Cerebellar nuclear complex (tissue), 1 donor: ENCODE data around the gene KIZ.

Source experiments
- DNase-seq, 2 experiments: peaks; one replicate each; lab custom pipeline; 2025; lab: John Stamatoyannopoulos, UW

KIZ gene

GRCh38 chr20:21105429-21106170 is 20.3 kb upstream of the KIZ start:
- no peak for DNase-seq

GRCh38 chr20:21106171-21107017 is 19.5 kb upstream of the KIZ start, which contains the start of gene LINC00237:
Gene LINC00237 (minus strand): TSS chr20:21106358.
- no peak for DNase-seq

GRCh38 chr20:21109144-21109543 is 16.7 kb upstream of the KIZ start:
- no peak for DNase-seq

GRCh38 chr20:21110811-21111210 is 15.1 kb upstream of the KIZ start:
- no peak for DNase-seq

- no peak for DNase-seq
Measured at GRCh38 chr20:21111416-21111815, 14.5 kb upstream of the KIZ start.

GRCh38 chr20:21113697-21114096 is 12.2 kb upstream of the KIZ start:
- DNase-seq, result no peak

DNA sequence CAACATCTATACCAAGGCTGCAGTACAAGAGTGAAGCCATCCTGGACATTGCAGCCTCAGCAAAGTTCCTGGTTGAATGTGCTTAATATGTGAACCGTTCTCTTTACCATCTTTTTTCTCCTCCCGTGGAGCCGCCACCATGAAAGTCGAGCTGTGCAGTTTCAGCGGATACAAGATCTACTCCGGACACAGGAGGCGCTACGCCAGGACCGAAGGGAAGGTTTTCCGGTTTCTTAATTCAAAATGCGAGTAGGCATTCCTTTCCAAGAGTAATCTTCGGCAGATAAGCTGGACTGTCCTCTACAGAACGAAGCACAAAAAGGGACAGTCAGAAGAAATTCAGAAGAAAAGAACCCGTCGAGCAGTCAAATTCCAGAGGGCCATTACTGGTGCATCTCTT is 11.3 kb upstream of the KIZ start:
- no peak for DNase-seq

DNA sequence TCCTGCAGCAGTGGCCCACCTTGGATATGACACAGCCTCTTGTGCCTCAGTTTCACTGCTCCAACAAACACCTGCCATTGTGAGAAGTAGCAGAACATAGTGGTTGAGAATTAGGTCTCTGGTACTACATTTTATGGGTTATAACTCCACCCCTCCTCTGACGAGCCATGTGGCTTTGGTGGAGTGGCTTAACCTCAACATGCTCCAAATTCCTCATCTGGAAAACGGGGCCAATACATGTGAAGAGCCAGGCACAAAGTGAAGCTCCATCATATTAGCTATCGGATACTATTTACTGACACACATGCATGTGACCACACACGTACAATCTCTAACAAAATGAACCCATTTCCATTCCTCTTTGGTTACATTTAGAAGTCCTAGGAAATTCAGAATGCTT is 8.4 kb upstream of the KIZ start:
- no peak for DNase-seq

DNA sequence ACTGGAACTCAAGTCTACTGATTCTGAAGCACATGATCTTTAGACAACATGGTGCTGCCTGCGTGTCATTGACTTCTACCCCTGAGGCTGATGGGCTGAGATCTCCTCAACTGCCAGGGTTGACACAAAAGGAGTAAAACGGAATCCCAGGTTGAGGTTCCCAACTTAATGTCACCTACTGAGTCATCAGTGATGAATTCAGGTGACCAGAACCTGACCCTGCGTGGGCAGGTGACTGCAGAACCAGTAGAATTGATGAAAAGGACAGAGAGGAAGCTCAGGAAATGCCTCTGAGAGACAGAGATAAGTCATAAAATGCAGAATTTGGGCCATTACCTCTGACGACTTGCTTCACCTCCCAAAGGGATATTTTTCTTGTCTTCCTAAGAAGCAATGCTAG is 7.7 kb upstream of the KIZ start:
- DNase-seq, result no peak

GRCh38 chr20:21118782-21119181 is 7.1 kb upstream of the KIZ start:
- no peak for DNase-seq

DNA sequence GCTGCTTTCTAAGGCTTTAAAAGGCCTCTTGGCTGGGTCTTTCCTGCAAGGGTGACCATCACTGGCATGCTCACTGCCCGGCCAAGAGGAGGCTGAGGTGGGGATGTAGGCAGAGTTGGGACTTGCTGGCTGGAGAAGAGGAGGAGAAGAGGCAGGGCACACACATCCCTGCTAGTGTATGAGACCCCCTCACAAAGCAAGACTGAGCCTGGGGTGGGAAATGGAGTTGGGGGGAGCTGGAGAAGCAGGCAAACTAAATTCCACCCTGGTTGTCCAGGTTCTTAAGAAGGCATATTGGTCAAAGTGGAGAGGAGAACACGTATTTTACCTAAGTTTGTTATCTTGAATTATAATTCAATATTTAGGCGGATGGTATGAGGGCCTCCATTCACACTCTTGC is 1.7 kb upstream of the KIZ start:
- DNase-seq, result no peak

DNA sequence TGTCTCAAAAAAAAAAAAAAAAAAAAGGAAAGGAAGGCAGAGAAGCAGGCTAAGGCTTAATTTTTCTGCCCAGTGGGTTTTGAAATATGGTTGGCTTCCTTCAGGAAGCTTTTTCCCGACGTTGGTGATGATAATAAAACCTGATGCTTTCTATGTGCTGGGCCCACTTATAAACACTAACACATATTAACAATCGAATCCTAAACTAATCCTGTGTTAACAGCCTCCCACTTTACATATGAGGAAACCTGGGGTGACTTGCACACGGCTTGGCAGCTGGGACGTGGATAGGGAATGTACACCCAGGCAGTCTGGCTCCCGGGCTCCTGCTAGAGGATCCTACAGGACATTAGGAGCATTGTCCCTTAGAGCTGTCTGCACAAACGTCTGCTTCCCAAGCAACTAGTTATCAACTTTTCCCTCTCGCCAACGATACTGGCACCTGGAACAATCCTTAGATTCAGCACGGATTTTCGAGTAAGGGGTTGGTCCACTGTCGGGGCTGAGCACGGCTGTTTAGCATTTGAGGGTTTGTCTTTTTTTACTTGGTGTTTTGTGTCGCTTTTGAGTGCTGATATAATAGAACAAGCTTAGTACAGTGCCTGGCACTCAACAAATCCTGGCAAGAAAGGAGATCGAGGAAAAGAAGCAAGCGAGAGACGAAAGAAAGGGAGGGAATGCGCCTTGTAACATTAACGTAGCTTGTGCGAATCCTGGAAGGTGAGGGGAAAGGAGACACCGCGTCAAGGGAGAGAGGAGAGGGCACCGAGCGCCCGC is 622 bp upstream of the KIZ start:
- no peak for DNase-seq

GRCh38 chr20:21126581-21126870 is 644 bp downstream of the KIZ start:
- DNase-seq, result no peak

DNA sequence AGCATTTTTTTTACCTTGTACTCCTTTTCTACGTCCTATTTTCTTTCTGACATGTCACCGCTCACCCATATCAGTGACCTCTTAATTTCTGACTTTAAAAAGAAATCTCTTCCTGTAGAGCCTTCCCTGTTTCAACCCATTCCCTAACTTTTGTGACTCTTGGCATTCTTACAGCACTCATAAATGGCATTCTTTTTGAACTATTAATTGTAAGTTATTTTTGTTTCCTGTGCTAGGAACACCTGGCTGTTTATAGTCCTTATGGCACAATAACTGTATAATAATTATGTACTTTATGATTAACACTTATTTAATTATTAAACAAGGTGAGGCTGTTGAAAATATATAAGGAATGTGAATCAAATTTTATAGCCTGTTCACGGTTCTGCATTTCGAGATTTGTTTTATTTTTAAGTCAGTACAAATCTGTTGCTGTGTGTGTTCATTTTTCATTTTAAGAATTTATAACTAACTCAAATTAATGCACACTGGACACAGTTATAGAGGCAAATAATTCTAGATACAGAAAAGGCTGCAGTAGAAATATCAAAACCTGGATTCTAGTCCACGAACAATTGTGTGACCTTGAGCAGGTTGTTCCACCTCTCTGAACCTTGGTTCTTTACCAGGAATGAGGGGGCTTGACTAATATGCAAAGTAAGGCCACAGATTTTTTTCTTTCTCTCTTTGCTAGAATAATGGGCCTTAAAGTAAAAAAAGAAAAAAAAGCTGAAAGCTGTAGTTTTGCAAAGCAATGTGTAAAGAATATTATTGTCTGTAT is 1.5 kb downstream of the KIZ start:
- DNase-seq, result no peak

DNA sequence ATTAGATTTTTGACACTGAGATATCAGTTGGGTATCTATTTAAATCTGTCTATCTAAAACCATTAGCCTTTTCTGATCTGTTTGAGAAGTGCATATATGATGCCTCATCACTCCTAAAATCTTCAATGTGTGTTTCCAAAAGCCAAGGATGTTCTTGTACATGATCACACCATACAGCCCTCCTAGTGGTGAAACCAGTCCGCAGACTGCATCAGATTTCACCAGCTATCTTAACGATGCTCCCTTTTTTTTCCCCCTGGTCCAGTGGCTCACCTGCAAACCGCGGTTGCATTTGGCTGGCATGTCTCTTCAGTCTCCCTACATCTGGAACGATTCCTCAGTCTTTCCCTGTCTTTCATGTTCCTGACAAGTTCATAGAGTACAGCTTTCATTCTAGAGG is 4.0 kb downstream of the KIZ start:
- DNase-seq, result no peak

GRCh38 chr20:21133404-21133803 is 7.5 kb downstream of the KIZ start:
- no peak for DNase-seq

DNA sequence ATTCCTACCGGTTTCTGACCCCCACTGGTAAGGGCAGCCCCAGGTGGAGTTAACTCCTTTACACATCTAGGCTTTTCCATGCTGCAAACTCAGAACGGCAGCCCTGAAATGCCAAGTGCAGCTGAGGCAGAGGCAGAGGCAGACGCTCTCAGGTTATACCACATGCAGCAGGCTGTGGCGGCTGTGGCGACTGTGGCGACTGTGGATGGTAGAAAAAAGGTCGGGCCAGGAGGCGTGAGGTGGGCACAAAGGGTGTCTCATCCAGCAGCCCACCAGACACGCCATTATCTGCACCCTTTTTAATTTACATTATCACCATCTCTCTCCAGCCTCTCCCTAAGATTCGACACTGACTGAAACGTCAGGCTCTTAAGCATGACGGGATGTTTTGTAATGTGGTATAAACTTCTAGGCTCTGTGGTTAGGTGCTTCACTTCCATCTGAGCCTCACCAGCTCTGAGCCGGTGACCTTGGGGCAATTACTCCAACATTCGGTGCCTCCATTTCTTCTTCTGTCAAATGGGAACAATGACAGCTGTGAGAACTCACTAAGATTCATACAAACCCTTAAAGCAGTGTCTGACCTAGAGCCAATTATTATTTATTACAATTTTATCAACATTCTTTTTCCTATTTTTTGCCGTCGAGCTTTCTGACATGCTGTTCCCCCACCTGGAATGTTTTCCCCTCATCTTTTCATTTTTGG is 8.2 kb downstream of the KIZ start:
- DNase-seq, result no peak

GRCh38 chr20:21134883-21135493 is 9.1 kb downstream of the KIZ start:
- DNase-seq, result no peak

DNA sequence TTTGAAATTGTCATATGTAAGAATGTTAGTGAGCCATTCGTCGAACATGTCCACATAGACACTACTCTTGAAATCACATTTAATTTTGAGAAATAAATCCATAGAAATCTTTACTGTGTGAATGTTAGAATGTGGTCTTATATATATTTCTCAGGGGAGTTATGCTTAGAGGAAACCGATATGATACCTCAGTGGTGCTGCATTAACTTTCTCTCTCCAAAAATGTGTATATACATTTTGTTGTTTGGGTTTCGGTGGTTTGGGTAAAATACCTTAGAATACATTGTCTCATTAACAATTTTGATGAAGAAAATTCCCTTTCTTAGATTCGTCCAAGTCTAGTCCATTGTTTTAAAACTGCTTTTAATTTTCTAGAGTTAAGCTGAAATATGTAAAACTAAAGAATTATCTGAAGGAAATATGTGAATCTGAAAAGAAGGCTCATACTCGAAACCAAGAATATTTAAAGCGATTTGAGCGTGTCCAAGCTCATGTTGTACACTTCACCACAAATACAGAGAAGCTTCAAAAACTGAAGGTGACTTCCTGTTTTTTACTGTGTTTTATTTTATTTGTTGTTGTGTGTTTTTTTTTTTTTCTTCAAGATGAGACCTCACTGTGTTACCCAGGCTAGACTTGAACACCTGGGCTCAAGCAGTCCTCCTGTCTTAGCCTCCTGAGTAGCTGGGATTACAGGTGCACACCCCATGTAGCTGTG is 10.3 kb downstream of the KIZ start:
- no peak for DNase-seq

DNA sequence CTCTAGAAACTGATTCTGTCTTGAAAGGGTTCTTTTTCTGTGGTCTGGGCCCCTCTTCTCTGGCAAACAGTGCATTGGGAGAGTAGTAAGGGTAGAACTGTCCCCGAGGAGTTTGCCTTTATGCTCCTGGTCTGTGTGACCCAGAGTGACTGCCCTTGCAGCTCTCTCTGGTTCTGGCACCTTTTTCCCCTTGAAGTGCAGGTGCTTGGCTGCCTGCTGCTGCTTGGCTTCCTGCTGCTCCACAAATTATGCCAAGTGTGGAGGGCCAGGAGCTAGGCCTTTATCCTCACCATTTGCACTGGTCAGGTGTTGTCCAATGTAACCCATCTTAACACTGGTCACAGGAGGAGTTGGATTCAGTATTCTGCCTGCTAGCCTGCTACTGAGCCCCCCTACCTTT is 11.2 kb downstream of the KIZ start:
- peak; percentile 26 to 75 for DNase-seq
